NCI-H345 (cell line): ENCODE data around the gene HNRNPA0.

Source experiments
- DNase-seq: peaks from one replicate; lab custom pipeline; 2025; lab: John Stamatoyannopoulos, UW

Gene HNRNPA0

GRCh38 chr5:137727623-137728022 is 26.5 kb downstream of the HNRNPA0 start:
- DNase-seq = no peak

DNA sequence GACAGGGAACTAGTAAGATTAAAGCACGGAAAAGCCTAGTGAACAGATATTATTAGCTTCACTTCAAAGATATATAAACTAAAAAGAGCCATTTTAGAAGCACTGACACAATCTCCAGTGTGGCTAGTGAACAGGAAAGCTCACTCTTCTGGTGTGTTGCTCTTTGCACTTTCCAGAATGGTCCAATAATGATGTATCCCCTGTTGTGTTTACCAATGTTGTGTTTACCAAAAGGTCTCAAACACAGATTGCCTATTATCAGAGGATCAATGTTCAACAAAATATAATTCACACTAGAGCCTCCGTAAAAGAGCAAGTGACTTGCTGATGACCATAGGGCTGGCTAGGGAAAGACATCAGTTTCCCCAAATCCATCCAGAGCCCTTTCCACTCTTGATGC is 29.9 kb downstream of the HNRNPA0 start:
- DNase-seq = no peak

DNA sequence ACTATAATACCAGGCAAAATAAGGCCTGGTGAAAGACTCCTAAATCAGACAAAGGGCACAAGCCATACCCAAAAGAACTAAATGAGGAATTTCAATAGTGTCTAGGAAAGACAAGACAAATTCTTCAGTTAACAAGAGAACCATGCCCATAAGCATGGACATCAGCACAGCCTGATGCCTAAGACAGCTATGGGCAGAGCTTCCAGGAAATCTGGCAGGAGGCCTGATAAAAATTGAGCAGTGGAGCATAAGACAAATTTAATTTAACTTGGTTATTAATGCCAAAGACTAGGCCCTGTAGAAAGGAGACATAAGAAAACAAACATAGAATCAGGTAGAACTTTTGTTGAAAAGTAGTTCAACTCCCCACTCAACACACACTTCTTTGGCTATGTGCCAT is 35.6 kb downstream of the HNRNPA0 start:
- DNase-seq = no peak

- no peak for DNase-seq
Measured at GRCh38 chr5:137716337-137716736, 37.8 kb downstream of the HNRNPA0 start.

- DNase-seq = no peak
Measured at GRCh38 chr5:137715456-137715855, 38.7 kb downstream of the HNRNPA0 start.

DNA sequence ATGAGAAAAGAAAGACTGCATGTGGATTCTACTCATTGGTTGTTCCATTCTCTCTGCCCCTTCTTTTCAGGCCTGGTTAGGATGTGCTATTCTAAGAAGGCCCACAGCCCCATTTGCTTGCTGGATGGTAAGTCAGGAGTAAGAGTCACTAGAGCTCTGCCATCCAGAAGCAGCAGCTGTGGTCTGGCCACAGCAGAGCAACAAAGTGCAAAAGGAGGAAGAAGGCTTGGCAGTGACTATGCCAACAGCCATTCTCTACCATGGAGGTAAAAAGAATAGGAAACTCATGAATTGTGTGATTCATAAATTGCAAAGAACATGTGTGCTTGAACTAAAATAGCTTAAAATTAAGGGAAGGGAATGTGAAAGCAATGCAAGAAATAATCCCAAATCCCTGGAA is 39.2 kb downstream of the HNRNPA0 start:
- no peak for DNase-seq

- DNase-seq = no peak
Measured at GRCh38 chr5:137714494-137714893, 39.7 kb downstream of the HNRNPA0 start.

DNA sequence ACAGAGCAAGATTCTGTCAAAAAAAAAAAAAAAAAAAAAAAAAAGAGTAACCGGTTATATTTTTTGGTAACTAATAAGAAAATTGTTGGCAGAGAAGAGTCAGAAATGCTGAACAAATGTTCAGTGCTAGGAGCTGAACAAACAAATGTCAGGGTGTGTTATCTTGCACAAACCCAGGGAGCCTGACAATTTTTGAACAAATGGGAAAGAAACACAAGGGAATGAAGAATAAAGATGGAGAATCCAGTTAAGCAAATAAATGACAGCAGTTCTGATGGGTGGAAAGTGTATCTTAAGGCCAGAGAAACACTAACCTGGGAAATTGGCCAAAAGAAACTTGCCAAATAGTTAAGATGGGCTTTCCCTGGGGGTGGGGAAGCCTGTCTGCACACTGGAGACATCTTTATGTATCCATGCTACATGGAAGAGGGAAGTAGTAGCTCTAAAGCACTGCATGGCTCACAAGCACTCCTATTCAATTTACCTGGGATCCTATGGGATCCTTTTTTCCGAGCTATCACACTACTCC is 42.0 kb downstream of the HNRNPA0 start:
- no peak for DNase-seq

DNA sequence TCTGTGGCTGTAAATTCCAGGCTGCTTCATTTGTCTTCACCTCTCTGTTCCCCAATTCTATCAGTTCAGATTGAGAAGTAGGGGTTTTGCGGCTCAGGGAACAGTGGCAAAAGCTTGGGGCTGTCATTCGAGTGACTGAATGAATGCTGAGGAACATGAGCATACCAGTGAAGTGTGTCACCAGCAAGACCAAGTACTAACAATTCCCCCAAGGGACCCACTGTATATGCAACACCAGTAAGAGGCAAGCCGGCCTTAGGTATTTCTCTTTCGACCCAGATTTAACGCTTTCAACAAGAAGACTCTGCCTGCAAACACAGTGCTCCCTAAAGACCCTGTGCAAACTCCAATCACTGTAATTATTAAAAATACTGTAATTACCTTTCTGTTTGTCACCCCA is 44.1 kb downstream of the HNRNPA0 start:
- DNase-seq = no peak

DNA sequence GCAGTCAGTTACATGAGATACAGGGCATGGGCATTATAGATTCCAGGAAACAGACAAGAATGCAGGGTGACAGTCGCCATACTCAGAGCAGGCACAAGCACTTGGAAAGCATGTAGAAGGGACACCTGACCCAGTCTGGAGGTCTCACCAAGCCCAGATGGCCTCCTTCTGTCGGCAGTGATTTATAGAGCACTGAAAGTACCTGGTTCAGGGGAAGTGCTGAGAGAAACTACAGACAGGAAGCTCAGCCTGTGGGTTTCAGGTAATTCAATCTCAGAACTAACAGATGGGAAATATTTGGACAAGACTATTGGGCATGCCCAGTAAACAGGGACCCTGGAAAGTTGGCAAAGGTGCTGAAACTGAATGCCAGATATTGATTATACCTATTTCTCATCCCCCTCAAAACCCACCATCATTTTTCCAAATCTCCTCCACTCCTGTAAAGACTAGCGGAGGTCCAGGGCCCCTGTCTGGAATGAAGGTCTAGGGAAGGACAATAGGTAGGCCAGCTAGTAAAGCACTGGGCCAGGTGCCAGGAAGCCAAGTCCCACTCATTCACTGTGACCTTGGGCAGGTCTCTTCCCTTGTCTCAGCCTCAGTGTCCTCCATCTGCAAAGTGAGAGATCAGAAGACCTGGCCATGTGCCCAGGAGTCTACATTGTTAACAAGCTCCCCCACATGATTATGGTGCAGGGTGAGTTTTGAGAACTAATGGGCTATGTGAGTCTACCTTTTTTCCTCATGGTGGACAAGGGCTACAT is 45.2 kb downstream of the HNRNPA0 start:
- DNase-seq = peak; percentile 63

GRCh38 chr5:137708062-137708461 is 46.1 kb downstream of the HNRNPA0 start:
- no peak for DNase-seq

GRCh38 chr5:137706841-137707240 is 47.3 kb downstream of the HNRNPA0 start:
- DNase-seq = no peak

DNA sequence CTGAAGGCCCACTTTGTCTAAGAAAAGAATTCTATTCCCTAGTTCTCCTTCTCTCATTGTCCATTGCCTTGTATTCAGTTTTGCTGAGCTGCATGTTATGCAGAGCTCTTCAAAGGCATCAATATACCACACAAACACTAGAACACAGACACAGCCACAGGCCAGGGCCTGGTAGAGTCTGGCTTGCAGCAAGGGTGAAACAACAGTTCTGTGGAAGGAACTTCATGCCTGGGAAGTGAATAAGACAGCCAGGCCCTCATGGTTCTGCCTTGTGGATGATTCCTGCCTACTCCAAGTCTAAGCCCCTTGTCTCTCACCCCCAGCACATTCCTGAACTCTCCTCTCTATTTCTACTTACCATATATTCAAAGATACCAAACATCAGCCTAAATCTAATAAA is 49.1 kb downstream of the HNRNPA0 start:
- DNase-seq = no peak

DNA sequence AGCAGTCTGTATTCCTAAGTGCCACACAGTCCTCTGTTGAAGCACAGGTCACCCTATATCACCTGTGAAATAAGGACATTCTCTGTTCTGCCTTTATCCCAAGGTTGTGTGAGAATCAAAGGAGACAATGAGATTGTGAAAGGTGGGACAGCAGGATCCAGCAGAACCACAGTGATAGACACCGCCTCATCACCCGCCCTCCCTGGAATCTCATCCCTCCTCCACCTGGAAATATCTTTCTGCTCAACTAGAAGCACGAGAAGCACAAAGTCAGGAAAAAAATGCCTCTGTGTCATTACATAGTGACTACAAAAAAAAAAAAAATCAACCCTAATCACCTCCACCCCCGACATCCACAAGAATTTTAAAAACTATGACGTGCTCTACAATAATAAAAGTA is 50.6 kb downstream of the HNRNPA0 start:
- DNase-seq = no peak

DNA sequence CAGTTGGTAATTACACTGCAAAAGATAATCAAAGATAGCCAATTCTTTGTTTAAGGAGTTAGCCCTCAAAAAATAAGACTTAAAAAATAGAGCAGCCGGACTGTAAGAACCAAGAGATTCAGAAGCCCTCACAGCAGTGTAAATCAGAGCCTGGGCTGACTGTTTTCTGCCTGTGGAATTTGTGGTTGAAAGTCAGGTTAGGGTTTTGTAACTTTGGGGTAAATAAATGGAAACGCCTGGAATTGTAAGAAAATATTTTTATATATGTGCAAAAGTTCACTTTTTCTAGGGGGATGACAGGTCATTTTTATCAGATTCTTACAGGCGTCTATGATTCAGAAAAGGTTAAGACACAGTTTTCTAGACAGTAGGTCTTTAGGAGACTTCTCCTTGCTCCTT is 53.9 kb downstream of the HNRNPA0 start:
- DNase-seq = no peak

GRCh38 chr5:137699336-137700281 is 54.6 kb downstream of the HNRNPA0 start:
- DNase-seq = no peak

DNA sequence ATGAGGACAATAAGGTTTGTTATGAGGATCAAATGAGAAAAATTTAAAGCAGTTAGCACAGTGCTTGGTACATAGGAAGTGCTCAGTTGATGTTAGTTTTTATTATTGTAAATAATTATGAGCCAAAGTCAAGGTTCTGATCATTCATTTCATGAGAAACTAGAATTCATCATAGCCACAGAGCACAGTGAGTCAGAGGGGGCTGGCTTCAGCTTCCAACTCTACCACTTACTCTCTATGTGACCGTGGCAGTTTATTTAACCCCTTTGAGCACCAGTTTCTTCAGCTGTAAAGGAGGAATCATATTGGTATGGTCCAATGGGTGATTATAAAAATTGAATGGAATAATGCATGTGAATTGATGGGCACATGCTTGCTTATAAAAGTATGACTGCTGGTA is 57.7 kb downstream of the HNRNPA0 start:
- no peak for DNase-seq

GRCh38 chr5:137695651-137696428 is 58.3 kb downstream of the HNRNPA0 start:
- no peak for DNase-seq
